Mesenteric fat pad (tissue), 1 donor: ENCODE measurements around the gene GRID2IP. TPM values are rescaled to one million over a fixed set of nuclear protein-coding genes. Genes with fewer than 3 reads are reported as not detected.
"Not testable (repeated sequence)": the region's sequence is repeated elsewhere in the genome, so short reads cannot be mapped to it uniquely, and the experiment has no call there.

Source experiments
- DNase-seq: peaks from one replicate; pipeline ENCODE4 v3.0.0-alpha.2; 2020; ENCODE audit warnings: low spot score
- long read RNA-seq: library from polyadenylated mRNA; unstranded; transcript quantifications from one replicate; pipeline ENCODE4 v2.0.0, GENCODE V29; 2020
- total RNA-seq: library from RNA; stranded (reverse); fragmentation: NEBNext Ultra II Directional; extraction: Animal tissue kit (Norgen Biotek cat#: 25700); gene quantifications from one replicate; pipeline ENCODE4 v1.2.1, GENCODE V29; 2021
- donor health status: DM: yes; HTN: yes; CAD: no.

GRID2IP gene
- not detected for total RNA-seq
- long read RNA-seq, partial matches to known transcripts, result 0 of 1 reads
- long read RNA-seq, other reads (novel, unspliced or antisense), result 1 of 1 reads

- DNase-seq, result no peak
Measured at GRCh38 chr7:6551016-6551511, at the start of gene GRID2IP. Gene GRID2IP, minus strand, starts transcription at chr7:6551461. Its CDS starts 25 bp downstream, at chr7:6551436.

GRCh38 chr7:6600093-6600492 is 48.8 kb upstream of the GRID2IP start:
- DNase-seq, result no peak

- DNase-seq, result no peak
Measured at GRCh38 chr7:6590645-6591110, 39.4 kb upstream of the GRID2IP start.

GRCh38 chr7:6589829-6590644 is 38.8 kb upstream of the GRID2IP start, which contains the start of gene INTS15:
Gene INTS15, plus strand, starts transcription at chr7:6590021. Its CDS starts 263 bp downstream, at chr7:6590284.
- peak; percentile 93 for DNase-seq

- no peak for DNase-seq
Measured at GRCh38 chr7:6589151-6589828, 38.0 kb upstream of the GRID2IP start.

- DNase-seq, result no peak
Measured at GRCh38 chr7:6588566-6588965, 37.3 kb upstream of the GRID2IP start.

- DNase-seq, result not testable (repeated sequence)
Measured at GRCh38 chr7:6585746-6586432, 34.6 kb upstream of the GRID2IP start.

GRCh38 chr7:6579446-6579845 is 28.2 kb upstream of the GRID2IP start:
- DNase-seq, result no peak

- no peak for DNase-seq
Measured at GRCh38 chr7:6578114-6579084, 27.1 kb upstream of the GRID2IP start.

GRCh38 chr7:6577369-6578113 is 26.3 kb upstream of the GRID2IP start, which contains the start of gene ZDHHC4:
Gene ZDHHC4, plus strand, starts transcription at chr7:6577454. Its CDS starts 3,108 bp downstream, at chr7:6580562.
- peak; percentile 97 for DNase-seq

- DNase-seq, result not testable (repeated sequence)
Measured at GRCh38 chr7:6576867-6577368, 25.7 kb upstream of the GRID2IP start.

- DNase-seq, result no peak
Measured at GRCh38 chr7:6576024-6576866, 25.0 kb upstream of the GRID2IP start.

GRCh38 chr7:6575281-6576023 is 24.2 kb upstream of the GRID2IP start:
- no peak for DNase-seq

GRCh38 chr7:6571160-6571779 is 20.0 kb upstream of the GRID2IP start:
- no peak for DNase-seq

GRCh38 chr7:6567886-6568285 is 16.6 kb upstream of the GRID2IP start:
- DNase-seq, result no peak

- DNase-seq, result no peak
Measured at GRCh38 chr7:6565655-6566054, 14.4 kb upstream of the GRID2IP start.
